A673 (cell line): ENCODE data around the gene RAPGEF5. TPM values are rescaled to one million over a fixed set of nuclear protein-coding genes. Genes with fewer than 3 reads are reported as not detected.

Experiments used
- BruUV-seq: library from RNA; stranded (reverse); fragments of 400-500 nt; replicated peaks from 2 replicates; lab custom pipeline; 2021; lab: Mats Ljungman, UMichigan
- CTCF ChIA-PET: fragments of 300-600 bp; sonication (Branson Sonifier 250); formaldehyde crosslinking; loops from one replicate; lab custom pipeline; 2022; ENCODE audit warnings: antibody characterized with exemption; lab: Charles Lee
- POLR2A ChIA-PET: fragments of 300-600 bp; sonication (Branson Sonifier 250); formaldehyde crosslinking; loops from one replicate; lab custom pipeline; 2022; ENCODE audit warnings: antibody characterized with exemption; ENCODE audit not compliant: low non-redundant PET; lab: Charles Lee
- DNase-seq: peaks from one replicate; pipeline ENCODE4 v3.0.0-alpha.2; 2015; ENCODE audit warnings: low spot score
- H3K27ac ChIP-seq: fragments of 200-600 bp; sonication (generic); 2 replicates; pipeline ENCODE4 v1.5.1; 2016; ENCODE audit warnings: mixed run types, low read depth, mild to moderate bottlenecking, mixed read lengths, antibody characterized with exemption, low read length; ENCODE audit not compliant: poor library complexity, severe bottlenecking
- H3K27me3 ChIP-seq: fragments of 200-600 bp; sonication (generic); replicated peaks from 2 replicates; pipeline ENCODE4 v1.6.1; 2017; ENCODE audit warnings: mixed run types, low read depth, mild to moderate bottlenecking, mixed read lengths, antibody characterized with exemption, low read length; ENCODE audit not compliant: insufficient read depth, poor library complexity
- H3K36me3 ChIP-seq: fragments of 200-600 bp; sonication (generic); 2 replicates; pipeline ENCODE4 v1.6.1; 2016; ENCODE audit warnings: mixed run types, mild to moderate bottlenecking, mixed read lengths, antibody characterized with exemption, low read length; ENCODE audit not compliant: insufficient read depth, poor library complexity, severe bottlenecking
- H3K4me1 ChIP-seq: fragments of 200-600 bp; sonication (generic); 2 replicates; pipeline ENCODE4 v1.6.1; 2017; ENCODE audit warnings: mixed run types, mild to moderate bottlenecking, mixed read lengths, antibody characterized with exemption, low read length; ENCODE audit not compliant: insufficient read depth, poor library complexity, severe bottlenecking
- H3K4me3 ChIP-seq: fragments of 200-600 bp; sonication (generic); 2 replicates; pipeline ENCODE4 v1.5.1; 2016; ENCODE audit warnings: low read depth, mixed run types, mild to moderate bottlenecking, mixed read lengths, low read length; ENCODE audit not compliant: poor library complexity, severe bottlenecking
- H3K9me3 ChIP-seq: fragments of 200-600 bp; sonication (generic); 2 replicates; pipeline ENCODE4 v1.6.1; 2016; ENCODE audit warnings: mixed run types, low read depth, mild to moderate bottlenecking, mixed read lengths, antibody characterized with exemption, low read length; ENCODE audit not compliant: poor library complexity, severe bottlenecking
- EZH2 ChIP-seq: fragments of 200-600 bp; sonication (generic); IDR thresholded peaks from 2 replicates; pipeline ENCODE4 v1.6.1; 2017; ENCODE audit warnings: borderline replicate concordance, low read depth, mild to moderate bottlenecking, mixed read lengths, antibody characterized with exemption, low read length; ENCODE audit not compliant: poor library complexity, severe bottlenecking
- intact Hi-C: fragments of 100-400 bp; cut with micrococcal nuclease; formaldehyde crosslinking; loops from one replicate; pipeline ENCODE4 v1.10.0; 2022; ENCODE audit not compliant: unreplicated experiment
- total RNA-seq: library from RNA; stranded (reverse); gene quantifications from 2 replicates; pipeline ENCODE4 v1.2.3, GENCODE V29; 2021
- TF ChIP-seq, protein P1 (sequence below): fragments of 300-800, 200-600 bp; sonication (generic); conservative IDR thresholded peaks from 2 replicates; pipeline ENCODE4 v1.5.1; 2017; ENCODE audit warnings: low read depth, mild to moderate bottlenecking, antibody characterized with exemption, low read length, moderate library complexity, mixed read lengths

Gene RAPGEF5
- total RNA-seq, 1 experiment from 2014 or later: 10.7 TPM

DNA sequence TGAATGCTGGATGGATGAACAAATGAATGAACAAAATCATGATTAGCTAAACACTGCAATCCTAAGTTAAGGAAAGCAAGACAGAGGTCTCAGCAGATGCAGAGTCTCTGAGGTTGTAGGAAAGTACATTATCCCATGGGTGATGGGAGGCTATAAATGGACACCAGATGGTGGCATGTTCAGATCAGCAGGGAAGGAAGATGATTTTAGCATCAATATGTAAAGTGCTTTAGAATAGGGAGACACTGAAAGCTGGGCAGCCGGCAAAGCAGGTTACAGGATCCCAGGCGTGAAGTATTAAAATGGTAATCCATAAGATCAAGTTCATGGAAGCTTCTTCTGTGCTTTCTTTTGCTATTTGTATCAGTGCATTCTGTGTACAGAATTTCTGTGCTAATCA, 7.9 kb upstream of the RAPGEF5 start:
- no peak overlapping the region for H3K27ac ChIP-seq
- no TSS peak for BruUV-seq
- no peaks in the 10 kb centered on the region for H3K27me3 ChIP-seq
- ChIA-PET POLR2A (no interaction called here), CTCF (no interaction called here)
- no peak for DNase-seq
- H3K36me3 ChIP-seq: no peaks in the 10 kb centered on the region
- intact Hi-C loops: no loop called here
- H3K4me1 ChIP-seq: no peaks in the 10 kb centered on the region
- no peaks in the 10 kb centered on the region for H3K9me3 ChIP-seq
- H3K4me3 ChIP-seq: no peak overlapping the region
- TF ChIP-seq, protein P1, sequence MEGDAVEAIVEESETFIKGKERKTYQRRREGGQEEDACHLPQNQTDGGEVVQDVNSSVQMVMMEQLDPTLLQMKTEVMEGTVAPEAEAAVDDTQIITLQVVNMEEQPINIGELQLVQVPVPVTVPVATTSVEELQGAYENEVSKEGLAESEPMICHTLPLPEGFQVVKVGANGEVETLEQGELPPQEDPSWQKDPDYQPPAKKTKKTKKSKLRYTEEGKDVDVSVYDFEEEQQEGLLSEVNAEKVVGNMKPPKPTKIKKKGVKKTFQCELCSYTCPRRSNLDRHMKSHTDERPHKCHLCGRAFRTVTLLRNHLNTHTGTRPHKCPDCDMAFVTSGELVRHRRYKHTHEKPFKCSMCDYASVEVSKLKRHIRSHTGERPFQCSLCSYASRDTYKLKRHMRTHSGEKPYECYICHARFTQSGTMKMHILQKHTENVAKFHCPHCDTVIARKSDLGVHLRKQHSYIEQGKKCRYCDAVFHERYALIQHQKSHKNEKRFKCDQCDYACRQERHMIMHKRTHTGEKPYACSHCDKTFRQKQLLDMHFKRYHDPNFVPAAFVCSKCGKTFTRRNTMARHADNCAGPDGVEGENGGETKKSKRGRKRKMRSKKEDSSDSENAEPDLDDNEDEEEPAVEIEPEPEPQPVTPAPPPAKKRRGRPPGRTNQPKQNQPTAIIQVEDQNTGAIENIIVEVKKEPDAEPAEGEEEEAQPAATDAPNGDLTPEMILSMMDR: no peak
- no peak for TF ChIP-seq EZH2

DNA sequence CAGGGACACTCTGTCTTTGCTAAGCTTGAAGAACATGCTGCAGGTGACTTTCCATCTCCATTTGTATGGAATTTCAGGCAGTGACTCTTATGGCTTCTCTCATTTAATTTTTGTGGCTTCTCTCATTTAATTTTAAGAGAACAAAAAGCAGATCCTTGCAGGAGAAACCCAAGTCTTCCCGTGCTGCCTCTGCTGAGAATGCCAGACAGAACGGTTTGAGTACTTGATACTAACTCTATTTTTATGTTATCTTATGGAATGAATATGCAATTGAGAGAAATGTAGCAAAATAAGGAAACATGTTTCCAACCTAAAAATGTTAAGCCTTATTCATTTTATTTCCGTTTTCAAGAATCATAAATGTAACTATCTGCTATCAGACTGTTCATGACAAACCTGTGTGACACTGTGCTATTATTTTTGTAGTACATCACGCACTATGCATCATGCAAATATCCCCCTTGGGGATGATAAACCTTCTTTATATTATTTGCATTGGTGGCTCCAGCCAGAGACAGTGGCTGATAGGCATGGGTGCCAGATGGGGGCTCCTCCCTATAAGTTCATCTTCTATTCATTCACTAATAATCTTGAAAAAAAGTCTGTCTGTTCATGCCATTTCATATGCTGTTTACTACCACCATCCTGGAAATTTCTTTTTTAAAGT, 6.9 kb upstream of the RAPGEF5 start:
- no peak overlapping the region for H3K27ac ChIP-seq
- ChIA-PET POLR2A (no interaction called here), CTCF (no interaction called here)
- DNase-seq: no peak
- BruUV-seq: no TSS peak
- intact Hi-C loops: no loop called here
- no peak overlapping the region for H3K4me3 ChIP-seq
- no peaks in the 10 kb centered on the region for H3K9me3 ChIP-seq
- no peaks in the 10 kb centered on the region for H3K27me3 ChIP-seq
- H3K36me3 ChIP-seq: no peaks in the 10 kb centered on the region
- TF ChIP-seq, protein P1: no peak
- no peak for TF ChIP-seq EZH2
- H3K4me1 ChIP-seq: no peaks in the 10 kb centered on the region

DNA sequence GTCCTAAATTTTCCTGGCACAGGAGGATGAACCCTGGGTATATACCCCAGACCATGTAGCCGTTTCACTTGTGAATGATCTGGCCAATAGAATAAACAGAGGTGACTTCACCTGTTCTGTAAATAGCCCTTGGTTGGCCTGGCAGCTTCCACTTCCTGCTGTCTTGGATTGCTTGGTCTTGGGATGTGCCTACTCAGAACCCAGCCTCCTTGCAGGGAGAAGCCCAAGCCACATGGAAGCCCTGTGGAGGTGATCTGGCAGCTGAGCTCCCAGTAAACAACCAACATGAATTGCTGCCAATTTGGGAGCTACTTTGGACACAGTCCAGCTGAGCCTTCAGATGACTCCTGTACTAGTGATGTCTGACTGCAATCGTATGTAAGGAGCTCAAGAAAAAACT, 4.8 kb upstream of the RAPGEF5 start:
- intact Hi-C loops: no loop called here
- no TSS peak for BruUV-seq
- no peak for TF ChIP-seq EZH2
- TF ChIP-seq, protein P1: no peak
- Histone ChIP-seq H3K4me1 (no peaks in the 10 kb centered on the region), H3K9me3 (no peaks in the 10 kb centered on the region), H3K27me3 (no peaks in the 10 kb centered on the region), H3K4me3 (no peak overlapping the region), H3K36me3 (no peaks in the 10 kb centered on the region), H3K27ac (no peak overlapping the region)
- ChIA-PET POLR2A (no interaction called here), CTCF (no interaction called here)
- no peak for DNase-seq
